Activated CD4-positive, alpha-beta T cell treated with anti-CD3 and anti-CD28 coated beads for 36 hours (primary cell): ENCODE results near the gene RIMBP2. TPM values are rescaled to one million over a fixed set of nuclear protein-coding genes. Genes with fewer than 3 reads are reported as not detected.

ENCODE experiments used
- ATAC-seq: fragments of 200-7000 bp; cut with Tn5 transposase; one replicate; pipeline ENCODE4 v1.10.0; 2021; ENCODE audit warnings: mild to moderate bottlenecking, moderate library complexity
- CTCF ChIA-PET: fragments of 350-600 bp; sonication (Branson Sonifier 250); formaldehyde crosslinking; loops from one replicate; lab custom pipeline; 2021; ENCODE audit warnings: antibody characterized with exemption; lab: Charles Lee
- POLR2A ChIA-PET: fragments of 350-600 bp; sonication (Branson Sonifier 250); formaldehyde crosslinking; loops from one replicate; lab custom pipeline; 2021; ENCODE audit warnings: antibody characterized with exemption, inconsistent platforms; lab: Charles Lee
- DNase-seq: peaks from one replicate; pipeline ENCODE4 v3.0.0-alpha.2; 2020
- H3K27ac Mint-ChIP-seq: one replicate; pipeline ENCODE4 v1.8.0; 2021; ENCODE audit warnings: mixed read lengths
- H3K27me3 Mint-ChIP-seq: one replicate; pipeline ENCODE4 v1.8.0; 2021; ENCODE audit warnings: mixed read lengths
- H3K36me3 Mint-ChIP-seq: one replicate; pipeline ENCODE4 v1.8.0; 2021; ENCODE audit warnings: low read depth, mixed read lengths
- H3K4me1 Mint-ChIP-seq: one replicate; pipeline ENCODE4 v1.8.0; 2021; ENCODE audit warnings: mixed read lengths
- H3K4me3 Mint-ChIP-seq: one replicate; pipeline ENCODE4 v1.8.0; 2021; ENCODE audit warnings: mild to moderate bottlenecking, moderate library complexity, mixed read lengths
- H3K9me3 Mint-ChIP-seq: one replicate; pipeline ENCODE4 v1.8.0; 2021; ENCODE audit warnings: low read depth, mixed read lengths
- intact Hi-C, 2 experiments: fragments of 100-400 bp; cut with DNase I in 1 of 2; cut with micrococcal nuclease in 1 of 2; formaldehyde crosslinking; loops; one replicate each; pipeline versions ENCODE4 v1.14.2 to v1.15.1; 2022 to 2024; cut with DNase I, micrococcal nuclease
- total RNA-seq, 2 experiments: library from RNA; stranded (reverse); gene quantifications; one replicate each; pipeline ENCODE4 v1.2.3, GENCODE V29; 2021

RIMBP2 gene
- total RNA-seq, 2 experiments from 2014 or later, result not detected

- DNase-seq (no peak), ATAC-seq (no peak)
- H3K4me1 Mint-ChIP-seq, result no peaks in the 10 kb centered on the region
- H3K27me3 Mint-ChIP-seq, result no peaks in the 10 kb centered on the region
- CTCF ChIA-PET, result no interaction called here
- POLR2A ChIA-PET, result no interaction called here
- no peak overlapping the region for H3K27ac Mint-ChIP-seq
- H3K9me3 Mint-ChIP-seq, result no peaks in the 10 kb centered on the region
- H3K36me3 Mint-ChIP-seq, result no peaks in the 10 kb centered on the region
- H3K4me3 Mint-ChIP-seq, result no peak overlapping the region
- intact Hi-C loops, result no loop called here
These were observed 225.4 kb downstream of the RIMBP2 start for GRCh38 chr12:130490674-130491073.

DNA sequence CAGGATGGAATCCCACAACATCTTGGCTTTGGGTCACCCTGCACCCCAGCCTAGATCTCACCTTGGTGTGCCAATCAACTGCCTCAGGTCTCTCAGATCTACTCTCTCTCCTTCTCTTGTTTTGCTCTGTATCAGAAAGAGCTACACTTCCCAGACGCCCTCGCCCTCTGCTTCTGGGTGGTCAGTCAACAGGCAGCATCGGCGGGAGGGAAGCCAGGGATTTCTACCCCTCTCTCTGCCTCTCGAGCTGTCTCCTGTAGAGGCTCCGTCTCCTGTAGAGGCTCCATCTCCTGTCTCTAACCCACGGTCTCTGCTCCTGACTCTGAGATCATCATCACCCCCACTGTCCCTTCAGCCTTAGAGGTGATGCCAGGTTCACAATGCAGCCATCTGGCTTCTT is 226.8 kb downstream of the RIMBP2 start:
- ATAC-seq (no peak), DNase-seq (no peak)
- Mint-ChIP-seq H3K4me1 (no peaks in the 10 kb centered on the region), H3K27me3 (no peaks in the 10 kb centered on the region), H3K9me3 (no peaks in the 10 kb centered on the region), H3K27ac (no peak overlapping the region), H3K4me3 (no peak overlapping the region), H3K36me3 (no peaks in the 10 kb centered on the region)
- CTCF ChIA-PET, result no interaction called here
- intact Hi-C loops, result no loop called here
- POLR2A ChIA-PET, result no interaction called here

- Mint-ChIP-seq H3K4me3 (no peak overlapping the region), H3K27ac (no peak overlapping the region), H3K9me3 (no peaks in the 10 kb centered on the region), H3K36me3 (no peaks in the 10 kb centered on the region), H3K4me1 (no peaks in the 10 kb centered on the region), H3K27me3 (no peaks in the 10 kb centered on the region)
- CTCF ChIA-PET, result no interaction called here
- intact Hi-C loops, result no loop called here
- ATAC-seq (no peak), DNase-seq (no peak)
- POLR2A ChIA-PET, result no interaction called here
These were observed 227.8 kb downstream of the RIMBP2 start for GRCh38 chr12:130488358-130488710.

DNA sequence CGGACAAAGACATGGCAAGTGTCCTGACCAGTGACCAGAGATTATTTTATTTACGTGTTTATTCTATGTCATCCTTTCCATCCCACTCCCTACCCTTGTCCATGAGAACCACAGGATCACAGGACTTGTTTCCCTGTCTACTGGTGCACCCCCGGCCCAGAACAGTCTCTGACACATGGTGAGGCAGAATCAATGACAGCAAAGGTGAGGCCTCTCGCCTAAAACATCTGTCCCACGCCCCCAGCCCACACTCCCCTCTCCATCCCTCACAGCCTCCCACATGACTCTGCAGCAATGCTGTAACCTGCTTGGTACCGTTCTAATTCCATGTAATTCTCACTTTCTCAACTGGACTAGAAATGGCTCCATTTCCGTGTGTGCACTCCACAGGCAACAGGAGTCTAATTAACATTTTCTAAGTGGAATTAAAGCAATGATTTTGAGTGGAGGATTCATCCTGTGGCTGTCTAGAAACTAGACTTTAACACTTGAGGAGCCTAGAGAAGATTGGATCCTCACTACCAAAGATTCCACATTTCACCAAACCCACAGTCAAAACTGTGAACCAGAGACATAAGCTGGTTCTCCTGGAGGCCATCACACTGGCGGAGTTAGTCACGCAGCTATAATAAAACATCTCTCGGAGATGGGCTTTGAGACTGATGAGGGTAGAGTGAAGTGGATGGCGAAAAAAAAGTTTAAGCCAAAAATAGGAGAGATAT is 228.3 kb downstream of the RIMBP2 start:
- Mint-ChIP-seq H3K4me1 (no peaks in the 10 kb centered on the region), H3K4me3 (no peak overlapping the region), H3K36me3 (no peaks in the 10 kb centered on the region), H3K27me3 (no peaks in the 10 kb centered on the region), H3K27ac (no peak overlapping the region), H3K9me3 (no peaks in the 10 kb centered on the region)
- no peak for DNase-seq
- ATAC-seq, result no peak
- ChIA-PET POLR2A (no interaction called here), CTCF (no interaction called here)
- intact Hi-C loops, result no loop called here

DNA sequence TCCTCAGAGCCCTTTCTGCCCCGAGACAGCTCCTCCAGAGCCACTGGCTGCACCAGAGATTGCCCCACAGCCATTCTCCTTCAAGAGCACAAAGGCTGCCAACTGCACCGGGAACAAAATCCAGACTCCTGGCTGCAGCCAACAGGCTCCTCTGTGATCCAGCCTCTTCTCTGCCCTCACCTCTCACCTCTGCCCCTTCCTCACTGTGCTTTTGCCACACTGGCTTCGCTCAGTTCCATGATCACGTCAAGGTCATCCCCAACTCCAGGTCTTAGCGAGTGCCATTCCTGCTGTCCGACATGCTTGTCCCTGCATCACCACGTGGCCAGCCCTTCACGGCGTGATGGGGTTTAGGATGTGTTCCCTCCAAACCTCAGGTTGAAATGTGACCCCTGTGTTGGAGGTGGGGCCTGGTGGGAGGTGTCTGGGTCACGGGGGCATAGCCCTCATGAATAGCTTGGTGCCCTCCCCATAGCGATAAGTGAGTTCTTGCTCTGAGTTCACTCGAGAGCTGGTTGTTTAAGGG is 229.1 kb downstream of the RIMBP2 start:
- Mint-ChIP-seq H3K36me3 (no peaks in the 10 kb centered on the region), H3K9me3 (no peaks in the 10 kb centered on the region), H3K4me1 (no peaks in the 10 kb centered on the region), H3K27ac (no peak overlapping the region), H3K27me3 (peaks cover 3% of the 10 kb centered on the region), H3K4me3 (no peak overlapping the region)
- no peak for ATAC-seq
- intact Hi-C loops, result no loop called here
- POLR2A ChIA-PET, result no interaction called here
- no peak for DNase-seq
- CTCF ChIA-PET, result no interaction called here

GRCh38 chr12:130486146-130486435 is 230.0 kb downstream of the RIMBP2 start:
- Mint-ChIP-seq H3K9me3 (no peaks in the 10 kb centered on the region), H3K4me1 (no peaks in the 10 kb centered on the region), H3K4me3 (no peak overlapping the region)

GRCh38 chr12:130485291-130486145 is 230.6 kb downstream of the RIMBP2 start:
- Mint-ChIP-seq H3K4me3 (no peak overlapping the region), H3K27me3 (peaks cover 3% of the 10 kb centered on the region), H3K9me3 (no peaks in the 10 kb centered on the region), H3K4me1 (no peaks in the 10 kb centered on the region), H3K27ac (no peak overlapping the region), H3K36me3 (no peaks in the 10 kb centered on the region)
- intact Hi-C loops, result no loop called here
- no peak for DNase-seq
- ATAC-seq, result no peak
- POLR2A ChIA-PET, result no interaction called here
- CTCF ChIA-PET, result no interaction called here

More at GRCh38 chr12:130486146-130486435, 230.0 kb downstream of the RIMBP2 start:
- peaks cover 3% of the 10 kb centered on the region for H3K27me3 Mint-ChIP-seq
- ChIA-PET CTCF (no interaction called here), POLR2A (no interaction called here)
- no peaks in the 10 kb centered on the region for H3K36me3 Mint-ChIP-seq
- no peak for ATAC-seq
- DNase-seq, result no peak
- intact Hi-C loops, result no loop called here
- H3K27ac Mint-ChIP-seq, result no peak overlapping the region

- Mint-ChIP-seq H3K4me1 (no peaks in the 10 kb centered on the region), H3K27me3 (peaks cover 3% of the 10 kb centered on the region), H3K27ac (no peak overlapping the region), H3K4me3 (no peak overlapping the region), H3K9me3 (no peaks in the 10 kb centered on the region), H3K36me3 (no peaks in the 10 kb centered on the region)
- no peak for DNase-seq
- ATAC-seq, result no peak
- POLR2A ChIA-PET, result no interaction called here
- intact Hi-C loops, result no loop called here
- CTCF ChIA-PET, result no interaction called here
These were observed 231.9 kb downstream of the RIMBP2 start for GRCh38 chr12:130484221-130484620.

DNA sequence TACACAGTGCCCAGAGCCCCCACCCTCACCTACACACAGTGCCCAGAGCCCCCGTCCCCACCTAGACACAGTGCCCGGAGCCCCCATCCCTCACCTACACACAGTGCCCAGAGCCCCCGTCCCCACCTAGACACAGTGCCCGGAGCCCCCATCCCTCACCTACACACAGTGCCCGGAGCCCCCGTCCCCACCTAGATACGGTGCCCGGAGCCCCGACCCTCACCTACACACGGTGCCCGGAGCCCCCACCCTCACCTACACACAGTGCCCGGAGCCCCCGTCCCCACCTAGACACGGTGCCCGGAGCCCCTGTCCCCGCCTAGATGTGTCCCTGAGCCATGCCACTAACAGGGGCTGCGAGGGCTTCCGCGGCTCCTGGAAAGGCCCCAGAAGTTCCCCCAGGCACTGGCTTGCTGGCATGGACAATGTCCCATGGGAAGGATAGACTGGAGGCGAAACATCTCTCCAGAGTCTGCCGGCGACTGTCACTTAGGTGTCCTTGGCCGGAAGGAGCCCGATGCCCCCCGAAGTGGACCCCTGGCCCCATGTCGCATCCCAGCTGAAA is 232.4 kb downstream of the RIMBP2 start:
- Mint-ChIP-seq H3K4me1 (no peaks in the 10 kb centered on the region), H3K27me3 (peaks cover 3% of the 10 kb centered on the region), H3K27ac (no peak overlapping the region), H3K36me3 (no peaks in the 10 kb centered on the region), H3K4me3 (no peak overlapping the region), H3K9me3 (no peaks in the 10 kb centered on the region)
- intact Hi-C loops, result no loop called here
- ChIA-PET POLR2A (no interaction called here), CTCF (no interaction called here)
- DNase-seq, result no peak
- no peak for ATAC-seq

- peaks cover 3% of the 10 kb centered on the region for H3K27me3 Mint-ChIP-seq
- DNase-seq, result no peak
- H3K4me3 Mint-ChIP-seq, result no peak overlapping the region
- H3K36me3 Mint-ChIP-seq, result no peaks in the 10 kb centered on the region
- intact Hi-C loops, result no loop called here
- no peak overlapping the region for H3K27ac Mint-ChIP-seq
- POLR2A ChIA-PET, result no interaction called here
- H3K4me1 Mint-ChIP-seq, result no peaks in the 10 kb centered on the region
- CTCF ChIA-PET, result no interaction called here
- H3K9me3 Mint-ChIP-seq, result no peaks in the 10 kb centered on the region
- ATAC-seq, result no peak
These were observed 233.7 kb downstream of the RIMBP2 start for GRCh38 chr12:130482448-130482847.

GRCh38 chr12:130481392-130481879 is 234.7 kb downstream of the RIMBP2 start:
- Mint-ChIP-seq H3K36me3 (no peaks in the 10 kb centered on the region), H3K4me1 (no peaks in the 10 kb centered on the region), H3K27ac (no peak overlapping the region), H3K4me3 (no peak overlapping the region), H3K27me3 (peaks cover 3% of the 10 kb centered on the region), H3K9me3 (no peaks in the 10 kb centered on the region)
- ChIA-PET CTCF (no interaction called here), POLR2A (no interaction called here)
- no peak for ATAC-seq
- DNase-seq, result no peak
- intact Hi-C loops, result no loop called here

- no peaks in the 10 kb centered on the region for H3K36me3 Mint-ChIP-seq
- no peaks in the 10 kb centered on the region for H3K4me1 Mint-ChIP-seq
- ChIA-PET CTCF (no interaction called here), POLR2A (no interaction called here)
- intact Hi-C loops, result no loop called here
- no peak overlapping the region for H3K27ac Mint-ChIP-seq
- DNase-seq (no peak), ATAC-seq (no peak)
- H3K27me3 Mint-ChIP-seq, result peaks cover 3% of the 10 kb centered on the region
- no peaks in the 10 kb centered on the region for H3K9me3 Mint-ChIP-seq
- H3K4me3 Mint-ChIP-seq, result no peak overlapping the region
These were observed 235.2 kb downstream of the RIMBP2 start for GRCh38 chr12:130480887-130481286.
